ENCODE measurements around the gene MYO3B.

Gene MYO3B, protein sequence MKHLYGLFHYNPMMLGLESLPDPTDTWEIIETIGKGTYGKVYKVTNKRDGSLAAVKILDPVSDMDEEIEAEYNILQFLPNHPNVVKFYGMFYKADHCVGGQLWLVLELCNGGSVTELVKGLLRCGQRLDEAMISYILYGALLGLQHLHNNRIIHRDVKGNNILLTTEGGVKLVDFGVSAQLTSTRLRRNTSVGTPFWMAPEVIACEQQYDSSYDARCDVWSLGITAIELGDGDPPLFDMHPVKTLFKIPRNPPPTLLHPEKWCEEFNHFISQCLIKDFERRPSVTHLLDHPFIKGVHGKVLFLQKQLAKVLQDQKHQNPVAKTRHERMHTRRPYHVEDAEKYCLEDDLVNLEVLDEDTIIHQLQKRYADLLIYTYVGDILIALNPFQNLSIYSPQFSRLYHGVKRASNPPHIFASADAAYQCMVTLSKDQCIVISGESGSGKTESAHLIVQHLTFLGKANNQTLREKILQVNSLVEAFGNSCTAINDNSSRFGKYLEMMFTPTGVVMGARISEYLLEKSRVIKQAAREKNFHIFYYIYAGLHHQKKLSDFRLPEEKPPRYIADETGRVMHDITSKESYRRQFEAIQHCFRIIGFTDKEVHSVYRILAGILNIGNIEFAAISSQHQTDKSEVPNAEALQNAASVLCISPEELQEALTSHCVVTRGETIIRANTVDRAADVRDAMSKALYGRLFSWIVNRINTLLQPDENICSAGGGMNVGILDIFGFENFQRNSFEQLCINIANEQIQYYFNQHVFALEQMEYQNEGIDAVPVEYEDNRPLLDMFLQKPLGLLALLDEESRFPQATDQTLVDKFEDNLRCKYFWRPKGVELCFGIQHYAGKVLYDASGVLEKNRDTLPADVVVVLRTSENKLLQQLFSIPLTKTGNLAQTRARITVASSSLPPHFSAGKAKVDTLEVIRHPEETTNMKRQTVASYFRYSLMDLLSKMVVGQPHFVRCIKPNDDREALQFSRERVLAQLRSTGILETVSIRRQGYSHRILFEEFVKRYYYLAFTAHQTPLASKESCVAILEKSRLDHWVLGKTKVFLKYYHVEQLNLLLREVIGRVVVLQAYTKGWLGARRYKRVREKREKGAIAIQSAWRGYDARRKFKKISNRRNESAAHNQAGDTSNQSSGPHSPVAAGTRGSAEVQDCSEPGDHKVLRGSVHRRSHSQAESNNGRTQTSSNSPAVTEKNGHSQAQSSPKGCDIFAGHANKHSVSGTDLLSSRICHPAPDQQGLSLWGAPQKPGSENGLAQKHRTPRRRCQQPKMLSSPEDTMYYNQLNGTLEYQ (N-terminal part only)

DNA sequence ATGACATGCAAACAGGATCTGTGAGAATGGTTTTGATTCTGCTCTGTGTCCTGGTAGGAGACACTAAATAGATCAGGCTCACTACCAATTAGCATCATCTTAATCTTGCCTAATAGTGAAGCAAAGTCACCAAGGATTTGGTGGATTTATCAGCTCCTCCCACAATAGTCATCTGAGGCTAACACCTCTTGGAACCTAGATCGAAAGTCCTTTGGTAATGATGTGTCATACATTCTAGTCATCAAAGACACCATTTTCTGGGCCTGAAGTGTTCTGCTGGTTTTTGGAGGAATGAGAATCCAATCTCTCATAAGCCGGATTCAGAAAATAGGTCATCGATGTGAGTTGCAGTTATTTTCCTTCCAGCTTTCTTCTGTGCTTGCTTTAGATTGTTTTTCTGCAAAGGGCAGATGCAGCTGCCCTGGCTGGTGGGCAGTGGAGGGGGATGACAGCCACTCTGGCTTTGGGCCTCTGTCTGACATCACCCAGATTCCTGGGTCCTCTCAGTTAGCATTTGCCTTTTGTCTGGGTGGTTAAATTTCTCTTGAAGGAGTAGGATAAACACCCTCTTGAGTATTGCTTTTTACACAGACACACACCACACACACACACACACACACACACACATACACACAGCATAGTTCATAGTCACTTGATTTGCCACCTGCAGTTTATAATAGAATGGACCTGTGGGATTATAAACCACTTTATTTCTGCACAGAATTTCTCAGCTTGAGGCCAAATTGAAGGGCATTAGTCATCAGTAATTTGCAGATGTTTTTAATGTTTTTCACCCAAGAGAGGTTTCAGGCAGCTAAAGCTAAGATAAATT is at the start of gene MYO3B:
Gene MYO3B (plus strand): TSS at position 198 of the 832 bp plus-strand sequence. CDS start 141 bp downstream, at position 339.
- DNase-seq, result no peak
- in situ Hi-C loops (cut with MboI; ENCODE audit: low pct_unique_long_range_greater_than_20kb, low sequenced_read_pairs), result no loop called here

GRCh38 chr2:170139276-170139967 is 38.5 kb upstream of the MYO3B start:
- in situ Hi-C loops (cut with MboI; ENCODE audit: low pct_unique_long_range_greater_than_20kb, low sequenced_read_pairs), result no loop called here
- peak; percentile 49 for DNase-seq

DNA sequence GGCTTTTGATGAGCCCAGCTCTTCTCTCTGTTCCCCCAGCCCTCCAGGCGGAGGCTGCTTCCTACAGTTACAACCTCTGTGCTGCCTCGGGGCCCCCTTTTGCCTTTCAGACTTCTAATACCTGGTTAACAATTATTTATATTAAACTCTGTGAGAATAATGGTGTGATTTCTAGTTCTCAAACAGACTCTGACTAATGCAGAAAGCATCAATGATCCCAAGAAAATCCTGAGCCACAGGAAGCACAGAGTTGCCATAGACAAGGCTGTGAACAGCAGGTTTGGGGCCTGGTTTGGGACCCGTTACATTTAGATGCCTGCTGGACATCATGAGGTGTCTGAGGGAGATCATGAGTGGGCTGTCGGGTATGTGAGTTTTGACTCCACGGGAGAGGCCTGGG is 37.4 kb upstream of the MYO3B start:
- in situ Hi-C loops (cut with MboI; ENCODE audit: low pct_unique_long_range_greater_than_20kb, low sequenced_read_pairs), result no loop called here
- DNase-seq, result no peak

GRCh38 chr2:170141865-170142264 is 36.1 kb upstream of the MYO3B start:
- no peak for DNase-seq
- in situ Hi-C loops (cut with MboI; ENCODE audit: low pct_unique_long_range_greater_than_20kb, low sequenced_read_pairs), result no loop called here

DNA sequence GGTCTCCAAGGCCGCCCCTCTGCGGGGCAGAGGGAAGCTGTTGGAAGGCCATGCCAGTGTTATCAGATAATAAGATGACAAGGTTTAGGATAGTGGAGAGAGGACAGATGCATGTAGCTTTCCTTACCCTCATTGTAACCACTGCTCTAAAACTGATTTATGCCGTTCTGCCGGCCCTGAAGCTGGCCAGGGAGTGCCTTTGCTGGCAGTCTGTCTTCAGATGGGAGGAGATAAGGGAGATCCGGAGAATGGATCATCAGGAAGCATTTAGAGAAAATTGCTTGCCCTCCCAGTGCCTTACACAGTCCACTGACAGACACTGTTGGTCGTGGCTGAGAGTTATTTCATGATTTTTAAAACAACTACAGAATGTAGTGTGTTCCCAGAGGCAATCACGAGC is 35.4 kb upstream of the MYO3B start:
- no peak for DNase-seq
- in situ Hi-C loops (cut with MboI; ENCODE audit: low pct_unique_long_range_greater_than_20kb, low sequenced_read_pairs), result no loop called here

DNA sequence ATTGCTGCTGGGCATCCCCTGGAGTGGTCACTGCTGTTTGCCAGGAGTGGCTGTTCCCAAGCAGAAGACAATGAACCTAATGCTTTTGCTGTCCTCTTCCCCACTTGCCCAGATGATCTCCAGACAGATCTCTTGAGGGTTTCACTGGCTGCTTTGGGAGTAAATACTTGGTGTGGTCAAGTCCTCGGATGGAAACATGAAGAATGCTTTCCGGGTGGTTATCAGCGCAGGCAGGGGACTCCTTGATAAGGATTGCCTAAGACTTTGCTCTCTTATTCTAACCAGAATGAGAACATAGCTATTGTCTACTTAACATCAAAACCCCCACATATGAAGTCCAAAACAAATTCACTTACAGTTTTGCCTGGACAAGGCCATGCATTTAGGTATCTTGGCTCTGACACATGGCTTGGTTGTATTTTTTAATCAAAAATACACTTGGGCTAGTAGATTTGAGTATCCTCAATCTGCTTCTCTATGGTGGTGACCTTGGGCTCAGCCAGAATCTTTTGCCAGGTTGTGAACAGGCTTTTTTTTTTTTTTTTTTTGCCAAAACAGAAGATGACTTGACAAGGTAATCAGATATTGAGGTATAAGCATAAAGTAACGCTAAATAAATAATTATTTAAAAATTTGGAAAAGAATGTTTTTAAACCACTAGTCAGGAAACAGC is 34.8 kb upstream of the MYO3B start:
- DNase-seq, result no peak
- in situ Hi-C loops (cut with MboI; ENCODE audit: low pct_unique_long_range_greater_than_20kb, low sequenced_read_pairs), result no loop called here

- in situ Hi-C loops (cut with MboI; ENCODE audit: low pct_unique_long_range_greater_than_20kb, low sequenced_read_pairs), result no loop called here
Observed at GRCh38 chr2:170144761-170145160, 33.2 kb upstream of the MYO3B start.

GRCh38 chr2:170145191-170145590 is 32.8 kb upstream of the MYO3B start:
- DNase-seq, result no peak
- in situ Hi-C loops (cut with MboI; ENCODE audit: low pct_unique_long_range_greater_than_20kb, low sequenced_read_pairs), result no loop called here

More at GRCh38 chr2:170144761-170145160, 33.2 kb upstream of the MYO3B start:
- DNase-seq, result no peak

DNA sequence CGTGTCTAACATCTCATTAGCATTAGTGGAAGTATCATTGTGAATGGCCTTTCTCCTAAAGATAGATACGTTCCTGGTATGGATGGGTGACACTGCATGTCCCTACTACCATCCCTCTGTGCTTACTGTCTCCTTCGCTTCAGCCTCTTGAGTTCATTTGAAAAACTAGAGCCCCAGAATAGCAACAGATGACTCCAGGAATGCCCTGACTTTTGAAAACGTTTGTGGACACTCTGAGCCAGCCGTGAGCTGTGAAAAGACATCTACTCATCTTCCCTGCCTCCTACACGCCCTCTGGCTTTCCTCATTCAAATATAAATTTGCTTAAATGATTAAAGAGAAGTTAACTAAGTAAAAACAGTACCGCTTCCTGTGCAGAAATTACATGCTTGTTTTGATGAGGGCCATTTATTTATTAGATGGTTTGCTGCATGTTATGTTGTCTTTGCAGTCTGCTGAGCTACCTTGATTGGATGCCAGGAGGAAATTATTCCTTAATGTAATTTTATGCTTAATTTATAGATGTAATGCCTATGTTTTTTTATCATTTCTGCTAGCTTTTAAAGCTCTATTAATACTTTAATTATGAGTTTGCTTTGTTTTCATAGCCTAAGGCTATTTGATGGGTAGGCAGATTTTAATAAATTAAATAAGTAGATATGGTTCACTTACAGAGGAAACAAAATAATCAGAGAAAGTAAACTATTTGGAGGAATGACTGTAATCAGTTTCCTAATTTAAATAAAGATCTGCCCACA is 32.1 kb upstream of the MYO3B start:
- DNase-seq, result no peak
- in situ Hi-C loops (cut with MboI; ENCODE audit: low pct_unique_long_range_greater_than_20kb, low sequenced_read_pairs), result no loop called here

- no peak for DNase-seq
- in situ Hi-C loops (cut with MboI; ENCODE audit: low pct_unique_long_range_greater_than_20kb, low sequenced_read_pairs), result no loop called here
Observed at GRCh38 chr2:170146784-170147183, 31.2 kb upstream of the MYO3B start.

- in situ Hi-C loops (cut with MboI; ENCODE audit: low pct_unique_long_range_greater_than_20kb, low sequenced_read_pairs), result no loop called here
- DNase-seq, result no peak
Observed at GRCh38 chr2:170147576-170147975, 30.4 kb upstream of the MYO3B start.

DNA sequence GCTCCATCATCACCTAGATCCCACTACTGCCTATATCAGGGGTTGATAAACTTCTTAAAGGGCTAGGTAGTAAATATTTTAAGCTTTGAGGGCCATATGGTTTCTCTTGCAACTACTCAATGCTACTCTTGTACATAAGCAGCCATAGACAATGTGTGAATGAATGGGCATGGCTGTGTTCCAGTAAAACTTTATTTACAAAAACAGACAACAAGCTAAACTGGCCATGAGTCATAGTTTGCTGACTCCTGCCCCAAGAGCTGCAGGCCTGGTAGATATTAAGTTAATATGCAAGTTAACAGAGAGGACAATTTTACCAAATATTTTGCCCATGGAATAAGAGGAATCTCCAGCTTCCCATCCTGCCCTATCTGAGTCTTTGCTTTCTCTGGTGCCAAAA is 29.8 kb upstream of the MYO3B start:
- in situ Hi-C loops (cut with MboI; ENCODE audit: low pct_unique_long_range_greater_than_20kb, low sequenced_read_pairs), result no loop called here
- no peak for DNase-seq

DNA sequence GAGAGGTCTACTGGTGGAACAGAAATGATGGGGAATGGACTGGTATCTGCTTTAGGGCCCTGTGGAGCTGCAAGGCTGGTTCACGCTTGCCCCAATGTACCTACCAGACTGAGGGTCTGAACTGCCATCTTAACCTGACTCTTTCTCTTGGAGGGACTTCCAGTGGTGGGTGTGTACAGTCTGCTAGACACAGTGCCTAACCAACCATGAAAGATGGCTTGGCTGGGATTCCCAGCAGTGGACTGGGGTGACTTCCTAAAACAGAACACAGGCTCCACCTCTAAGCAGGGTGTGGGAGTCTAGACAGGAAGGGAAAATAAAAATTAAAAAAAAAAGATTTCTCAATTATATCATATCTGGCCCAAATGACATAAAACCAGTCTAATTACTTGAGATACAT is 25.5 kb upstream of the MYO3B start:
- in situ Hi-C loops (cut with MboI; ENCODE audit: low pct_unique_long_range_greater_than_20kb, low sequenced_read_pairs), result no loop called here
- DNase-seq, result no peak

DNA sequence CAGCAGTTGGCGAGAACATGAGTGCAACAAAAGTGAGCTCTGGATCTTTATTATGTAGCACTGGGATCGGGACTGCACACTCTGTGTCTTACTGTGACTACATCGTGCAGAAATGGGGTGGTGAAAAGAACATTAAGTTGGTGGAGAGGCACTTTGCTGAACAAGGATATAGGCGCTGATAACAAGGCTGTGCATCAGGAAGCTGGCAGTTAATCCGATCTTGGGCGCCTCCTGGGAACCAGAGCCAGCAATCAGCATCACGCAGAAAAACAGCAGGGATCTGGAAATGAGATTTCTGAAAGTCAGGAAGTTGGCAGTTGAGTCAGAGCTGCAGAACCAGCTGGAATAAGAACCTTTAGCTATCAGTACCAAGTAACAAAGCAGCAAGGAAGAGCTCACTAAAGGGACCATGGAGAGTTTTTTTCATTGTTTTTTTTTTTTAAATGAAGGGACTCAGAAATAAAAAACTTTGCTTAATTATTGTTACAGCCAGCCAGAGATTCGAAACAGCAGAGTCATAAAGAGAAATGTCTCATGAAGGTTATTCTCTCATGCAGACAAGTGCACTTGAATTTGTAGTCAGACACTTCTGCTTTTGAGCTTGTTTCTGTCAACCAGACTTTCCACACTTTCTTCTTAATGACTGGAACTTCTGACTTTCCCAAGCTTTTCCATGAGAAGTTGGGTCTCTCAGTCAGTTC is 22.8 kb upstream of the MYO3B start:
- in situ Hi-C loops (cut with MboI; ENCODE audit: low pct_unique_long_range_greater_than_20kb, low sequenced_read_pairs), result no loop called here
- peak; percentile 28 for DNase-seq

DNA sequence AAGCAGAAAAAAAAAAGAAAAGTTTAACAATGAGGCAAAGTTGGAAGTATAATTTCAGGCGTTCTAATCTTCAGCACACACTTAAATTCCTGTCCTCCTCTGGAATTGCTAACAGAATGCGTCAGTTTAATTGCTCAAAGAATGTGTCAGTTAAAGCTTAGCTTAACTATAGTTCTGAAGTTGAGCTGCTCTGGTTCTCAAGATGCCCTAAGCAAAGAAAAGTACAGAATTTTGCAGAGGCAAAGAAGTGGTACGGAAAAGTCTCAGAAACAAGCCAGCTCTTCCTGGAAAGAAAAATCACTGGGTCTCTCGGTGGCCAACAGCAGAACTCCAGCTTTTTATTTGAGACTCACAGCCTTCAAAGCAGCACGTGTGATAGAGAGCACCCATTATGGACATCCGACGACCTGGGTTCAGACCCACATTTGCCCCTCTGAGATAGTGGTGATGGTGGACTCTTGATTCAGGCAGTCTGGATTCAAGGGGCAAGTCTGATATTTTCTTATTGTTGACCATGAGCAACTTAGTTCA is 22.2 kb upstream of the MYO3B start:
- DNase-seq, result no peak
- in situ Hi-C loops (cut with MboI; ENCODE audit: low pct_unique_long_range_greater_than_20kb, low sequenced_read_pairs), result no loop called here

- DNase-seq, result no peak
- in situ Hi-C loops (cut with MboI; ENCODE audit: low pct_unique_long_range_greater_than_20kb, low sequenced_read_pairs), result no loop called here
Observed at GRCh38 chr2:170156592-170156991, 21.4 kb upstream of the MYO3B start.

Measured in KBM-7 (cell line).